Activated CD8-positive, alpha-beta memory T cell treated with anti-CD3 and anti-CD28 coated beads for 1 hour (primary cell): ENCODE measurements around the gene EIF3B.
"Not testable (repeated sequence)": the region's sequence is repeated elsewhere in the genome, so short reads cannot be mapped to it uniquely, and the experiment has no call there.

Experiments
- DNase-seq, 2 donors: peaks; one replicate each; pipeline ENCODE4 v3.0.0-alpha.2; 2020; ENCODE audit warnings: low read depth in 1 of 2; ENCODE audit errors: extremely low read depth in 1 of 2

EIF3B gene

DNA sequence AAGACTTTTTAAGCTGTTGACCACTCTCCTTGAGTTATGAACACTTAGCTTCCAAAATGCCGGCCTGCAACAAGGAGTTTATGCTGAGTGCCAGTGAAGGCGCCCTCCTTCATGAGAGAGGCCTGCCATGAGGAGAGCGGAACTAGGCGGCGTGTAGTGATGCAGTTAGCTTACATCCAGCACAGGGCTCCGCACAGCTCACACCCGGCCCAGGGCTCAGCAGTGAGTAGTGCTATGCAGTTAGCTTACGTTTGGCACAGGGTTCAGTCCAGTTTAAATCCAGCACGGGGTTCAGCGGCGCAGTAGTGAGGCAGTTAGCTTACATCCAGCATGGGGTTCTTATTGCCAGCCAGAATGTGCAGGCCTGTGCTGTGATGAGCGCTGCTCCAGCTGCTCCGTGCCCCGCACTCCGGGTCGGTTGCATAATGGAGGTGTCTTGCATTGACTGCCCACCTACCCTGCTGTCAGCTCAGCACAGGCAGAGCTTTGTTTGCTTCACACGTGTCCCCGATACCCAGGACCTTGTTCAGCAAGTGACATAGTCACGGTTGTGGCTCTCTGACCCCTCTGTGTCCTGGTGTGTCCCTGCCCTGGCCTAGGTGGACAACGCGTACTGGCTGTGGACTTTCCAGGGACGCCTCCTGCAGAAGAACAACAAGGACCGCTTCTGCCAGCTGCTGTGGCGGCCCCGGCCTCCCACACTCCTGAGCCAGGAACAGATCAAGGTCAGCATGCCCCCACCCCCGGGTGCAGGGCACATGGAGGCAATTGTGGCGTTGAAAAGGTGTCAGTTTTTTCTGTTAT is 21.9 kb downstream of the EIF3B start:
- no peak for DNase-seq

GRCh38 chr7:2377492-2377891 is 22.9 kb downstream of the EIF3B start:
- not testable (repeated sequence) for DNase-seq

DNA sequence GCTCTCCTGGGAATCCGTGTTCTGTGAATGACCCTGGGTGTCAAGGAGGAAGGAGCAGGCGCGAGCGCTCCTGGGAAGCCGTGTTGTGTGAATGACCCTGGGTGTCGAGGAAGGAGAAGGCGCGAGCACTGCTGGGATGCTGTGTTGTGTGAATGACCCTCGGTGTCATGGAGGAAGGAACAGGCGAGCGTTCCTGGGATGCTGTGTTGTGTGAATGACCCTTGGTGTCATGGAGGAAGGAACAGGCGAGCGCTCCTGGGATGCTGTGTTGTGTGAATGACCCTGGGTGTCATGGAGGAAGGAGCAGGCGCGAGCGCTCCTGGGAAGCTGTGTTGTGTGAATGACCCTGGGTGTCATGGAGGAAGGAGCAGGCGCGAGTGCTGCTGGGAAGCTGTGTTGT is 23.5 kb downstream of the EIF3B start:
- DNase-seq: not testable (repeated sequence)

- no peak for DNase-seq
Measured at GRCh38 chr7:2379161-2379560, 24.5 kb downstream of the EIF3B start.

- DNase-seq: no peak
Measured at GRCh38 chr7:2379821-2380450, 25.3 kb downstream of the EIF3B start.

GRCh38 chr7:2380461-2380860 is 25.8 kb downstream of the EIF3B start:
- DNase-seq: no peak

DNA sequence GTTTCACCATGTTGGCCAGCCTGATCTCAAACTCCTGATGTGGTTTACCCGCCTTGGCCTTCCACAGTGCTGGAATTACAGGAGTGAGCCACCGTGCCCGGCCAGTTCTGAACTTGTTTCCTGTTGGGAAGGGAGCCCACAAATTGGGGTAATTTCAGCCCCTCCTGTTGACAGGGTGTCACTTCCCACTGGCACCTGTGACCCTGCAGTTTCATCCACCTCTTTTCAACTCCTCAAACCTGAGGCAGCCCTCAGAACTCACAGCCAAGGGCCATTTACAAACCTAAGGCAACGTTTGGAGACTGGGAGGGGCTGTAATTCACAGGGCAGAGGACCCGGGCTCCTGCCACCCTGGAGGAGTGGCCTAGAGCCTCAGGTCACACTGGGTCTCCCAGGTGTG is 26.6 kb downstream of the EIF3B start:
- DNase-seq: no peak

DNA sequence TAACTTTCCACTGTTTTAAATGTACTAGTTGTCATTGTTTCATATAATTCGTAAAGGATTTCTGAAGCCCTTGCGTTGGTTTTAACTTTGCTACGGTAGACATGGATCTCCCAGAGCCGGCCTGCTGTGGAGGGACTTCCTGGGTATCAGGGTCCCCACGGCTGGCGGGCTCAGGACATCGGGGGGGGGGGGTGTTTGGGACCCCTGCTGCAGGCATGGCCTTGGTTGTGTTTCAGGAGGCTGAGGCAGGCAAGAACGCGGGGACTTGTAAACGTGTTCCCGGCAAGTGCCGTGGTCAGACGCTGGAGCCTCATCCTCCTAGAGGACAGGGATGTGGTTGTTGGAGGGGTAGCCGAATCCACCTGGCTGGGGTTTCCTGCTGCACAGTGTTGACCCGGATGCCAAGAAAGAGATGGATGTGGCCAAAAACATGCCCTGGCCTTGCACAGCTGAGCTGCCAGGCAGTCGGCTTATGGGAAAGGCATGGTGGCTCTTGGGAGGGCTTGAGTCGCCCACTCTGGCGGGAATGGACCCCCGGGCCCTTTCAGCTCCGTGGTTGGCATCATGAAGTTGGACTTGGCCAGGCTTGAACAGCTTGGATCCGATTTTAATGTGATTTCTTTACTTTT is 27.4 kb downstream of the EIF3B start:
- no peak for DNase-seq

- no peak for DNase-seq
Measured at GRCh38 chr7:2383543-2384274, 29.1 kb downstream of the EIF3B start.

DNA sequence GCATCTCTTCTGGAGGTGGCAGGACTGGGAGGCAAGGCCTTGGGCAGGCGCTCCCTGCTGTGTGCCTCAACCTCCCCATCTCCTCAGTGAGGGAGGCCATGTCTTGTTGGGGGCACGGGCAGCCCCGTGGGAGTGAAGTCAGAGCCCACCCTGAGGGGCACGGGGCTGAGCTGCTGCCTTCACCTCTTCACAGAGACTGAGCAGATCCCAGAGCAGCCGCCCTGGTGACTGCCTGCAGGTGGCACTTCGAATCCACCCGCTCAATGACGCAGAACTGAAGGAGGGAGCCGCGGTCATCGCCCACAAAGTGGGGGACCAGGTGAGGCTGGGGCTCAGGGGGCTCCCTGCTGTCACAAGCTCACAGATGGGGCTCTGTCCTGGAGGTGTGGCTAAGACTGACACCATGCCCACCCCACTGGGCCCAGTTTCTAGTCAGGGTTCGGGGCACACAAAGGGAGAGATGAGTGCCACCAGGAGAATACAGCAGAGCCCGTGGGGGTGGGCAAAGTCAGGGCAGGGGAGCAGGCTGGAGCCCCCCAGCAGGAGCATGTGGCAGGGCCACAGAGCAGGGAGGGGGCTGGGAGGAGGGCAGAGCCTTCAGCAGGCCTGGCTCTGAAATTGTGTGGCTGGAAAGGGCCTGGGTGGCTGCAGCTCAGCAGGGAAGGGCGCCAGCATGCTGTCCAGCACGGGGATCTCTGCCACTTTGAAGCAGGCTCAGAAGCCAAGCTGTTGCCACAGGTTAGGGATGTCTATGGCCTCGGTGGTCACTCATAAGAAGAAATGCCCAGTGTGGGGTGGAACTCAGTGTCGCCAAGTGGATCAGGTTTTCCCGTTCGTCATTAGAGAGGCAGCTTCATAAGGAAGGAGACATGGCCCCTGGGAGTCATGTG is 30.0 kb downstream of the EIF3B start:
- DNase-seq: no peak

- DNase-seq: not testable (repeated sequence)
Measured at GRCh38 chr7:2386122-2386521, 31.5 kb downstream of the EIF3B start.

GRCh38 chr7:2386964-2387669 is 32.5 kb downstream of the EIF3B start:
- DNase-seq: no peak

GRCh38 chr7:2387897-2388636 is 33.4 kb downstream of the EIF3B start:
- no peak for DNase-seq

DNA sequence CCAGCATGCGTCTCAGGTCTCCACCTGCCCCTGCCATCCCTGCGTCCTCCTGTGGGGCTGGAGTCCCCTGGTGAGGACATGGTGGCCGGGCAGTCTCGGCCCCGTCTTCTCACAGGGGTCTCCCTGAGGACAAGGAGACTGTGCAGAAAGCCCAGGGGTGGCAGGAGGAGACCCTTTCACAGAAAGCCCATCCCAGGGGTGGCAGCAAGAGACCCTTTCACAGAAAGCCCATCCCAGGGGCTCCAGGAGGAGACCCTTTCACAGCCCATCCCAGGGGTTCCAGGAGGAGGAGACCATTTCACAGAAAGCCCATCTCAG is 34.0 kb downstream of the EIF3B start:
- DNase-seq: no peak

- DNase-seq: not testable (repeated sequence)
Measured at GRCh38 chr7:2390020-2390816, 35.6 kb downstream of the EIF3B start.

DNA sequence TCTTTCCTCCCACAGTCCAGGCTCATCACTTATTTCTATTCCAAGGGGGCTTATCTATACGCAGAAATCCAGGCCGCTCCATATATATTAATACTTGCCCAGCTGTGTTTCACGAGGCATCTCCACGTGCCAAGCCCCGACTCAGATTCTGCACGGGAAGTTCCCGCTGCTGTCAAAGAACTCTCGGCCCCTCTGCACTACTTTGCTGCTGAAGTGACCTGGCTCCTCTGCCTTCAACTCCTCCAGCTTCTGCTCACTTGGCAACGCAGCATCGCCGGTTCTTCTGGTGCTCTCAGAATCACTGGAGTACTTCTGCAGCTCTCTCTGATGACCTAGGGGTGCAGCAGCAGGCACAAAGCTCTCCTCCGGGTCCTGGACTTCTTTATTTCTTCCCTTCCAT is 39.1 kb downstream of the EIF3B start:
- DNase-seq: no peak

DNA sequence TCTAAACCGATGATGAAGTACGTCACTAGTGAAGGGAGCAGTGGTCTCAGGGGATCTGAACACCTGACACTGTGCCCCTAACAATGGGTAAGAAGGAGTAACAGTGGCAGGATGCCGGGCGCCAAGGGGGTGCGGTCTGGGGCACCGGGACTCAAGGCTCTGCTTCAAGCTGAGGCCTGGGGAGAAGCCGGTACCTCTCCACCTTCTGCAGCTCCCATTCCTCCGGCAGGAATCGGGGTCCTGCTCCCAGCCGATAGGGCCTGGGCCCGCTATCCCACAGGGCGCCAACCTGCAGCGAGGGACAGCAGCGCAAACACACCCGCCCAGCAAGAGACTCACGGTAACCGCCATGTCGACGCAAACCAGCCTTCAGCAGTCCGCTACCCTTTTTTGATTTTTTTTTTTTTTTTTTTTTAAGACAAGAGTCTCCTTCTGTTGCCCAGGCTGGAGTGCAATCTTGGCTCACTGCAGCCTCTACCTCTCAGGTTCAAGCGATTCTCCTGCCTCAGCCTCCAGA is 40.0 kb downstream of the EIF3B start:
- DNase-seq: no peak

DNA sequence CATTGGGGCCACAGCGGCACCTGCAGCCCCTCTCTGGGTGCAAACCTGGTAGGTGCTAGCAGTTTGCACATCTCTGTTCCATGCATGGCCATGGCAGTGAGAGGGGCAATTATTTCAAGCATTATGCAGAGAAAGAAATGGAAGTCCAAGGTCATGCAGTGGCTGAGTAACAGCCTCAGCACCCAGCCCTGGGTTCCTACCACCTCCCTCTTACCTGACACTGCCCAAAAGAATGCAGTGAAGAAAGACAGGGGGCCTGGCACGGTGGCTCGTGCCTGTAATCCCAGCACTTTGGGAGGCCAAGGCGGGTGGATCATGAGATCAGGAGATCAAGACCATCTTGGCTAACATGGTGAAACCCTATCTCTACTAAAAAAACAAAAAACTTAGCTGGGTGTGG is 43.9 kb downstream of the EIF3B start:
- no peak for DNase-seq
